GM21447 (cell line): Measurements from ENCODE around the gene ITPR2.
"Not testable (repeated sequence)": the region's sequence is repeated elsewhere in the genome, so short reads cannot be mapped to it uniquely, and the experiment has no call there.

ENCODE experiments used
- ATAC-seq: cut with Tn5 transposase; IDR thresholded peaks from one replicate; pipeline ENCODE4 v1.9.1; 2021; ENCODE audit not compliant: unreplicated experiment

Gene ITPR2

DNA sequence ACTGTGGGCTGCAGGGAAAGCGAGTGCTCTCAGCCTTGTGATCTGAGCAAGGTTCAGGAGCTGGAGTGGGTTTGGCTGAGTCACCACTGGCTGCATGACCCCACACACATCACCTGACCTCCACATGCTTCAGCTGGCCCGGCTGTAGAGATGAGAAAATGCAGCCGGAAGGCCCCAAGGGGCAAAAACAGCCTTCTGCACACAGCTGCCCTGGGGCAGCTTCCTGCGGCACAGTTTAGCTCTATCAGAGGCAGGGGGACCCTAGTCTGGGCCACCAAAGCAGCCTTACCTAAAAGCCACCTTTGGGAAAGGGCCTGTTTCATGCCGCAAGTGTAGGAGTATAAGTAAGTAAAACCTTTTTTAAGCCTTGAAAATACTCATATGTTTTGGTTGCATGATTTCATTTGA, 514.3 kb downstream of the ITPR2 start:
- peak; percentile 96 for ATAC-seq

DNA sequence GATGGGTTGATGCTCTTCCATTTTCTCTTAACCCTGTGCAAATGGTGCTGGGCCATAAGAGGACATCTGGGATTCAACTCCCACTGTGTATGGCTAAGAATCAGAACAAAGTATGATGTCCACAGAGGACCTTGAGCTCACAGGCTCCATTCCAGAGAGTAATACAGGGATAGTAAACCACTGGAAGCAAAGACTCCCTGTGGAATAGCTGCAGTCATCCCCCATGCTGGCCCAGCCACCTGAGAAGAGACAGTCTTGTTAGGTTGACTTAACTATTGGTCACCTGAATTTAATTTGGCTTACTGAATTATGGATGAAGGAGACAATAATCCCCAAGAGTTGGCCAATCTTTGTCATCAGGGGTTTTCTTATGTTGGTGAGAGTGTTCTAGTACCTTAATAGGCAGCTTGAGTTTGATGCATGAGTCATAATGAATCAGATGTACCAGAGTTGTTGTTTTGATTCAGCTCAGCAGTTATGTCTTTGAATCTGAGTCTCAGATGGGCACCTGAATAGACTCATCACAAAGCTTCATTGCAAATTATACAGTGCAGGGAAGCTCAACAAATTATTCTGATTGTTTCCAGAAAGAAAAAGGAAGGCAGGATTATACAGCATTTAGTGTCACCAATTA, 514.9 kb downstream of the ITPR2 start:
- ATAC-seq: peak; percentile 36

- not testable (repeated sequence) for ATAC-seq
Observed at GRCh38 chr12:26314103-26314502, 518.9 kb downstream of the ITPR2 start.

DNA sequence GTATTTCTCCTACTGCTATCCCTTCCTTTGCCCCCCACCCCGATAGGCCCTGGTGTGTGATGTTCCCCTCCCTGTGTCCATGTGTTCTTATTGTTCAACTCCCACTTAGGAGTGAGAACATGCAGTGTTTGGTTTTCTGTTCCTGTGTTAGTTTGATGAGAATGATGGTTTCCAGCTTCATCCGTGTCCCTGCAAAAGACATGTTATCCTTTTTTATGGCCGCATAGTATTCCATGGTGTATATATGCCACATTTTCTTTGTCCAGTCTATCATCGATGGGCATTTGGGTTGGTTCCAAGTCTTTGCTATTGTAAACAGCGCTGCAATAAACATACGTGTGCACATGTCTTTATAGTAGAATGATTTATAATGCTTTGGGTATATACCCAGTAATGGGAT, 522.5 kb downstream of the ITPR2 start:
- not testable (repeated sequence) for ATAC-seq

DNA sequence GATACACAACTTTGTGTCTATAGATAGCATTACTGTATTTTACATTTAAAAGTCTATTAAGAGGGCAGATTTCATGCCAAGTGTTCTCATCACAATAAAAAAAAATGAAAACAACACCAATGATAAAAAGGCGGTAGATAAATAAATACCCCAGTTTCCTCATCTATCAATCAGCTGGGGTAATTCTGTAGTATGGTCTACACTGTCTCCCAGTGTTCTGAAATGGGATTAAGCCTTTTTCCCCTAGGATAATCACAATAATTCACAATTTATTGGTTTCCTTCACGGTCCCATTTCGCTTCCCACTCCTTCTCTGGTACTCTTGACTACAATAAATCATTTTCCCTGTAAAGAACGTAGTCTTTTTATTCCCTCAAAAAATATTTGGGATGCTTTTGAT, 523.4 kb downstream of the ITPR2 start:
- ATAC-seq: no peak

- ATAC-seq: no peak
Observed at GRCh38 chr12:26304273-26304672, 528.7 kb downstream of the ITPR2 start.

- ATAC-seq: no peak
Observed at GRCh38 chr12:26303418-26303817, 529.6 kb downstream of the ITPR2 start.

- no peak for ATAC-seq
Observed at GRCh38 chr12:26302776-26303175, 530.2 kb downstream of the ITPR2 start.

GRCh38 chr12:26299751-26300150, 533.2 kb downstream of the ITPR2 start:
- ATAC-seq: no peak

- ATAC-seq: peak; percentile 99
Observed at GRCh38 chr12:26298785-26299621, 534.0 kb downstream of the ITPR2 start.

DNA sequence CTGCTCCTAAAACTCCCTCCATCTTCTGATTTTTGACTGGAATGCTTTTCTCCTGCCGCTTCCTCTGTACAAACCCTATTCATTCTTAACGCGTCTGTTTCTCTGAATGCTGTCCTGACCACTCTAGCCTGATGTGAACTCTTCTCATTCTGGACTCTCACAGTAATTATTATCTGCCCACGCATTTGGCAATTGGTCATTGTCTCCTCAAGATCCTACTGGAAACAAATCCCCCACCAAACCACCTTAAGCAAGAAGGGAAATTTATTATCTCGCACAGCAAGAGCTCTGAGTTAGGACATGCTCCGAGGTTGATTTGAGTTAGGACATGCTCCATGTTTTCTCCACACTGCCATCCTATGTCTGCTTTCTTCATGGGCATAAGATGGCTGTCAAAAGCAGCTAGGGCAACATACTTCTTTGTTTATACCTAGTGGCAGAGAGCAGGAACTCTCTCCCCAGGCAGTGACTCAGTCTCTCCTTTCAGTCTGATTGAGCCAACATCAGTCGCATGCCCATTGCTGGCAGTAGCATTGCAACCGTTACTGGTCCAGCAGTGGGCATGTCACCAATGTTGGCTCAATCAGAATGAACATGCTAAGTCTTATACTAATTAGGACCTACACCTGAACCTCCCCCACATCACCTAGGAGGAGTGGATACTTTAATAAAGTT, 535.5 kb downstream of the ITPR2 start:
- no peak for ATAC-seq

DNA sequence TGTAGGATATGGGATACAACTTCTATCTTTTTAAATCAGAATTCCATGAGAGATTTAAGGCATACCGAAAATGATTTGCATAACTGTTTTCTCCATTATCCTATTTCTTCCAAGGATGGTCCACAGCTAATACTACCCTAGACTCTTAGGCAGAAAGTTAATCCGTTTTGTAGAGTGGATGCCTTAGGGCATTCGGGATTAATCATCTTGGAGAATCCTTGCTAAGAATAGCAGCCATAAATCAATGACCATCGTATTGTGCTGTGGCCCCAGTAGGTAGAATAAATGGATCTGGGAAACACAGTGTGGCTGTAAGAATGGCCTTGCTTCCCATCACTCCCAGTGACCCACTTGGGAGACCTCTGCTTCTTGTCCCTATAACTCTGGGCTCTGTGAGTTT, 538.0 kb downstream of the ITPR2 start:
- no peak for ATAC-seq

DNA sequence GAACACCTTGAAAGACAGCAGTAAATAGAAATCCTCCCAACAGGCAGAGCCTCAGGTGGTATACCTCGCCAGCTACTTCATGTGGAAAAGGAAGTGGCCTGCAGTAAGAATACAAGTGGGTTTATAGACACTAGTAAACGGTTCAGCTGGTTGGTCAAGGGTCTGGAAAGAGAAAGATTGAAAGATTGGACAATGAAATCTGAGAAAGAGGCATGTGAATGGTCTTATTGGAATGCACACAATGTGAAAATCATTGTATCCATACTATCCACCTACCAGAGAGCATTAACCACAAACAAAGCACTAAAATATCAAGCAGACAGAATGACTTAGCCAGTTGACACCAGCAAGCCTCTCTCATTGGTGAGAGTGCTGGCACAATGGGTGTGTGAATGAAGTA, 539.4 kb downstream of the ITPR2 start:
- ATAC-seq: no peak

DNA sequence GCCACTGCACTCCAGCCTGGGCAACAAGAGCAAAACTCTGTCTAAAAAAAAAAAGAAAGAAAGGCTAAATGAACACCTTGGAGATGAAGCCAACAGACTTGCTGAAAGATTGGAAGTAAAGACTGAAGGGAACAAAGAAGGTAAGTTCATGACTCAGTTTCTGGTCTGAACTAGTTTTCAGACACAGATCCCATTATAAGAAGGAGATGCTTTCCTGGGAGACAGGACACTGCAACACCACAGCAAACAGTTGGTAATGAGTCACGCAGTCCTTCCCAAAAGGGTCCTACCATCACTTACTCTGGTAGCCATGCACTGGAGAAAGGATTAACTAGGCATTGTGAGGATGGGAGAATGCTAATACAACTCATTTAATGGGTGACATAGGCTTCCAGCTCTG, 540.4 kb downstream of the ITPR2 start:
- no peak for ATAC-seq

DNA sequence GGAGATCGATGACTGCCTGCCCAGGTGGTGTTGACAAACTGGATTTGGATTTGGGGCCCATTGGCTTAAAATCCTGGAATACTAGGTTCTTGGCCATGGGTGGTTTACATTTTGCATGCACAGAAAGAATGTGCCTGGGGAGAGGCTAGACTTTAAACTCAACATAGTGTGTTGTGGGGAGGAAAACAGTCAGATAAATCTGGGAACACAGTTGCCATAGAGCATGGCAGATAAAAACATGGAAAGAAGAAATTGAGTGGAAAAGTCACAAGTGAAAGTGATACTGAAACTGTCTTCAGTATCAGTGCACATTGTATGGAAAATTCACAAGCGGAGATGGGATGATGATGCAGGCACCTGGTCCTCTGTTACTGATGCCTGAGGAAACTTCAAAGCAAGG, 542.4 kb downstream of the ITPR2 start:
- ATAC-seq: no peak

GRCh38 chr12:26287671-26288381, 545.2 kb downstream of the ITPR2 start:
- no peak for ATAC-seq
